ENCODE data around the gene FAM187B. TPM values are rescaled to one million over a fixed set of nuclear protein-coding genes. Genes with fewer than 3 reads are reported as not detected.

The FAM187B gene
- total RNA-seq, 1 donor from 2014 or later = not detected

- TF ChIP-seq CTCF (conservative IDR thresholded peaks at IDR 0.05; ENCODE audit: low read depth, low read length) = no peak
- no peak overlapping the region for H3K4me3 ChIP-seq (ENCODE audit: low read depth, low read length)
- DNase-seq (ENCODE audit: low read depth) = no peak
These were observed 33.0 kb upstream of the FAM187B start for GRCh38 chr19:35261356-35262100.

- no peak for DNase-seq (ENCODE audit: low read depth)
- TF ChIP-seq CTCF (conservative IDR thresholded peaks at IDR 0.05; ENCODE audit: low read depth, low read length) = no peak
These were observed 32.3 kb upstream of the FAM187B start for GRCh38 chr19:35260694-35261304.

GRCh38 chr19:35257113-35257461 is 28.5 kb upstream of the FAM187B start:
- no peak for TF ChIP-seq CTCF (conservative IDR thresholded peaks at IDR 0.05; ENCODE audit: low read depth, low read length)
- H3K4me3 ChIP-seq (ENCODE audit: low read depth, low read length) = no peak overlapping the region
- no peak for DNase-seq (ENCODE audit: low read depth)

More at GRCh38 chr19:35260694-35261304, 32.3 kb upstream of the FAM187B start:
- H3K4me3 ChIP-seq (ENCODE audit: low read depth, low read length) = no peak overlapping the region

GRCh38 chr19:35256566-35256965 is 28.0 kb upstream of the FAM187B start:
- no peak for DNase-seq (ENCODE audit: low read depth)
- no peak overlapping the region for H3K4me3 ChIP-seq (ENCODE audit: low read depth, low read length)
- no peak for TF ChIP-seq CTCF (conservative IDR thresholded peaks at IDR 0.05; ENCODE audit: low read depth, low read length)

GRCh38 chr19:35254341-35255297 is 26.1 kb upstream of the FAM187B start:
- no peak for DNase-seq (ENCODE audit: low read depth)
- H3K4me3 ChIP-seq (ENCODE audit: low read depth, low read length) = no peak overlapping the region
- TF ChIP-seq CTCF (conservative IDR thresholded peaks at IDR 0.05; ENCODE audit: low read depth, low read length) = no peak

GRCh38 chr19:35253316-35254286 is 25.1 kb upstream of the FAM187B start:
- TF ChIP-seq CTCF (conservative IDR thresholded peaks at IDR 0.05; ENCODE audit: low read depth, low read length) = no peak
- no peak overlapping the region for H3K4me3 ChIP-seq (ENCODE audit: low read depth, low read length)
- no peak for DNase-seq (ENCODE audit: low read depth)

Data from epithelial cell of proximal tubule (primary cell).